ENCODE measurements around the gene RADIL. TPM values are rescaled to one million over a fixed set of nuclear protein-coding genes. Genes with fewer than 3 reads are reported as not detected.

Gene RADIL
- polyA plus RNA-seq, 6 donors from 2014 or later, result 0.04 TPM; not detected in 5

DNA sequence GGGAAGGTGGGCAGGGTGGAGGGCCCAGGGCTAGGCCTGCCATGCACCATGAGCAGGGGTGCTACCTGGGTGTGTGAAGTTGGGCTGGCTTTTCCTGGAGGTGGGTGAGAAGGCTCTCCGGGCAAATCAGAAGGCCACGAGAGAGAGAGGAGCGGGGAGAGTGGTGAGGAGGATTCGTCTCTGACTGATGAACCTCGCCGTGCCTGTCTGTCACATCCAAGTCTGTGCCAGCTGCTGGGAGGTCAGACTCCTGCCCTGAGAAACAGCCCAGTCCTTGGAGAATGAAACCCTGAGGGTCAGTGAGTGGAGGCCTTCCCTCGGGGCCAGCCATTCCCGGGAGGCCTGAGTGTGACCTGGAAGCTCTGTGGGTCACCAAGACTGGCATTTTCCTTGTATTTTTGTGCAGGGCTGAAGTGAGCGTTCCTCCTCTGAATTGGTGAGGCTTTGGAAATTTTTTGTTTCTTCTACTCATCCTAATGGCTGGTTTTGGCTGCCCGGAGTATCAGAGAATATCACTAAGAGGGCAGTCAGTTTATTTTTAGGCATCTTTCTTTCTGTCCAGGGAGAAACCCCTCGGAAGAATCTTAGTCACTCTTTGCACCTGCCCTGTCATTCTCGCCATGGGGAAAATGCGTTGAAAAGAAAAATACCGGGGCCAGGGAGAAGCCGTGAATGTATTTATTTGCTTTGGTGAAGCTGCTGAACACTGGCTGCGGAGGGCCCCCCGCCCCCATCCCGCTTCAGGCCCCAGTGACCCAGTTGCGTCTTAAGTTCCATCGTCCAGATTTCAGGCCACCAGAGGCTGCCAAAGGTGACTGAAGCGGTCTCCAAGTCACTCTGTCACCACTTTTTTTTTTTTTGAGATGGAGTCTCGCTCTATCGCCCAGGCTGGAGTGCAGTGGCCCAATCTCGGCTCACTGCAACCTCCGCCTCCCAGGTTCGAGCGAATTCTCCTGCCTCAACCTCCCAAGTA lies 114.6 kb downstream of the RADIL start:
- ATAC-seq (ENCODE audit: low read depth in 2 of 2) (no peak), DNase-seq (no peak)
- Mint-ChIP-seq H3K4me1 (peaks cover under 1 to 7% (median 5%) of the 10 kb centered on the region in 3 donors), H3K4me3 (peak overlapping the region in 1 of 8 donors; percentile 59), H3K36me3 (no peaks in the 10 kb centered on the region), H3K27ac (peak overlapping the region in 4 of 6 donors; percentile 7 to 87 (median 80)), H3K9me3 (no peaks in the 10 kb centered on the region), H3K27me3 (no peaks in the 10 kb centered on the region)

DNA sequence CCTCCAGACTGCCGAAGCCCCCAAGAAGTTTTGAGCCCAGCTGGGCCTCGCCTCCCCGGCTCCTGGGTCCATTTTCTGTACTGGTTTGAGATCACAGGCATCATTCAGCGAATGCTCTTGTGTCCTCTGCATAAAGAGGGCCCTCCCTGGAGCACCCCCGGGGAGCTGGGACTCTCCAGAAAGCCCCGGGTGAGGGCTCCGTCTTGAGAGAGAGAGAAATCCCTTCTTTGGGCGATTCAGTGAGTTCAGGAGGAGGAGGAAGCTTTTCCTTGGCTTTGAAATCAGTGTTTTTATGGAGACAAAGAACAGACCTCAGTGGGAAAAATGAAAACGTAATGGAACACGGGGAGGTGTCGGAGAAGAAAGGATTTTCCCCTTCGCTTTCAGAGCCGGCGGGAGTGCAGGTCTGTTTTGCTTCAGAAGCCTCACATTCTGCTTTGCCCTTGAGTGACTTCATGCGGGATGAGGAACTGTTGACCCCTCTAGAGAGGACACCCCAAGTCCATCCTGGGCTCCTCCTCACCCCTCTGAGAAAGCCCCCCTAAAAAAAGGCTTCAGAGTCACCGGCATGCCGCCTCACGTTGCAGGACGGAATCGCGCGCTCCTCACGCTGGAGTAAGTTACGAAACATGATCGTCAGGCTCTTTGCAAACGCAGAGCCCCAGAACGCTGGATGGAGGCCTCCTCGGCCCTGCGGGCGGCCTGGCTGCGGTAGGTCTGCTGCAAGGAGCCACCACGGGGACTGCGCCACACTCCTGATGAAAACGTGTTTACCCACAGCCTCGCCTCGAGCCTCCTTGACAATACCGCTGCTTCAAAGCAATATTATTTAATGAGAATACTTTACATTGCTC lies 116.6 kb downstream of the RADIL start:
- Mint-ChIP-seq H3K9me3 (no peaks in the 10 kb centered on the region), H3K27me3 (no peaks in the 10 kb centered on the region), H3K4me1 (peaks cover 0 to 5% (median 4%) of the 10 kb centered on the region in 3 donors), H3K4me3 (peak overlapping the region in 1 of 8 donors; percentile 40), H3K36me3 (no peaks in the 10 kb centered on the region), H3K27ac (peak overlapping the region in 3 of 6 donors; percentile 26 to 72 (median 44))
- DNase-seq (no peak), ATAC-seq (ENCODE audit: low read depth in 2 of 2) (no peak)

DNA sequence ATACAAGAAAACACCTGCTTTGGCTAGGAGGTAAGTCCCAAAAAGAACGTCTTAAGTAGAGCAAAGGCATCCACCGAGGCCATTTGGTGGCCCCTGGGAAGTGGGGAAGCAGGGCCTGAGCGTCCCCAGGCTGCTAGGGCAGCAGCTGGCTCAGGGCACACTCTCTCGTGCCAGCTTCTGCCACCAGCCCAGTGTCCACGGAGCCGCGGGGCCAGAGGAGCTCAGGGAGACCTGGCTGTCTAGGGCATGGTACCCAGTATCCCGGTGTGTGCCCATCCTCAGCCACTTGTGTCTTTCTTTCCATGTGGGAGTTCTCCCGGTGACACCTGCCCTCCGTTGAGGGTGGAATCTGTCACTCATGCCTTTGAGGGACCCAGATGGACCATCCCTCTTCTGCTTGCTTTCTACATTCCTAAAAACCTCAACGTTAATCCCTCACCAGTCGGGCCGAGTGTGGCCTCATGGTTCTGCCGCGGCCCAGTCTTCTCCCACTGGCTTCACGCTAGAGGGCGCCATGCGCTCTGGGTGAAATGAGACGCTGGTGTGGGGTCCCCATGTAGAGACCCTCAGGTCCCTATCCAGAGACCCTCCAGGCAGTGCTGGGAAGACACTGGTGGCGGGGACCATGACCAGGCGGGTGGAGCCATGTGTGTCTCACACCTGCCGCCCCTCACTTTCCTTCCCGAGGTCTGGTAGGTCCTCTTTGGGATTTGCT lies 117.6 kb downstream of the RADIL start:
- peak overlapping the region in 1 of 6 donors; percentile 76 for H3K27ac Mint-ChIP-seq
- H3K4me1 Mint-ChIP-seq, result peaks cover 0 to 5% (median 4%) of the 10 kb centered on the region in 3 donors
- ATAC-seq (ENCODE audit: low read depth in 2 of 2) (no peak), DNase-seq (no peak)
- H3K4me3 Mint-ChIP-seq, result no peak overlapping the region
- no peaks in the 10 kb centered on the region for H3K36me3 Mint-ChIP-seq
- no peaks in the 10 kb centered on the region for H3K9me3 Mint-ChIP-seq
- H3K27me3 Mint-ChIP-seq, result no peaks in the 10 kb centered on the region

DNA sequence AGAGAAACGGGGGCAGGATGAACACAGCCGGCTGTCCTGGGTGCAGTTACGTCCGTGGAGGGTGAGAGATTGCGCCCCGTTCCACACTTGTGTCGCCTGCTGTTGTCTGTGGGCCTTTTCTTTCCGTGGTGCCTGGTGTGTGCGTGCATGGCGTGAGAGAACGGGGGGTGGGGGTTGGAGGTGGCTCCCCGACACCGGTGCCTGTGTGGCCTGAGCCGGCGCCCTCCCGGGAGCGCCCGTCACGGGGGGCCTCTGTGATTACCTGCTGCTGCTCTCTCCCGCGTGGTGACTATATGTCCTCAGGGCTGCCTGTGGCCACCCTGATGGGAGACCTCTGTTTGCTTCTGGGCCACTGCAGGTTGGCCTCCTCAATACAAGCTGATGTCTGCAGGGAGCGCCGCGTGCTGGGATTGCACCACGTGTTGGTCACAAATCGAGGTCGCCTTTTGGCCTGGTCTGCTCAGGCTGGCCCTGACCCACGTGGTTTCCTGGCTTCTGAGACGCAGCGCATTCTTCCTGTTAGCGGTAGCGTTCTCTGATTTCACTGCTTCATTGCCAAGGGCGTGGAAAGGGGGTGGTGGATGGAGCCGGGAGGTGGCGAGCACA lies 119.0 kb downstream of the RADIL start:
- H3K4me3 Mint-ChIP-seq, result no peak overlapping the region
- H3K9me3 Mint-ChIP-seq, result no peaks in the 10 kb centered on the region
- no peak for ATAC-seq (ENCODE audit: low read depth in 2 of 2)
- H3K27me3 Mint-ChIP-seq, result no peaks in the 10 kb centered on the region
- peak overlapping the region in 1 of 6 donors; percentile 86 for H3K27ac Mint-ChIP-seq
- DNase-seq, result no peak
- peaks cover 0 to under 1% (median 0%) of the 10 kb centered on the region in 3 donors for H3K4me1 Mint-ChIP-seq
- peaks cover 0 to 5% of the 10 kb centered on the region in 2 donors for H3K36me3 Mint-ChIP-seq

DNA sequence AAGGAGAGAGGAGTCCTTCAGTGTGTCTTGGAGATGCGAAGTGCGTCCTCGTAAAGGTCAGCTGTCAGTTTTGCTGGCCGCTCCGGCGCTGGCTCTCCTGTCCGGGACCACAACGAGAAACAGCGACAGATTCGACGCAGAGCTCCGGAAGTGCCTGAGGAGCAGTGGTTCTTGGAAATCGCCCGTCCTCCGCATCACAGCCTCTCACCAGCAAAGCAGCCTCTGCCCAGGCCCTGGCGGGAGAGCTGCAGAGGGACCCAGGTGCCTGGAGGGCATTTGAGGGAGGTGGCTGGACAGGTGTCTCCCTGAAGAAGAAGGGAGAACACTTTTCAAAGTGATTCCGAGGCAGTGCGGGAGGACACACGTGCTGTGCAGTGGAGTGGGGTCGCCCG lies 119.7 kb downstream of the RADIL start:
- ATAC-seq (ENCODE audit: low read depth in 2 of 2) (no peak), DNase-seq (no peak)
- H3K4me3 Mint-ChIP-seq, result no peak overlapping the region
- no peaks in the 10 kb centered on the region for H3K4me1 Mint-ChIP-seq
- peaks cover 0 to 5% of the 10 kb centered on the region in 2 donors for H3K36me3 Mint-ChIP-seq
- no peaks in the 10 kb centered on the region for H3K27me3 Mint-ChIP-seq
- peak overlapping the region in 1 of 6 donors; percentile 44 for H3K27ac Mint-ChIP-seq
- no peaks in the 10 kb centered on the region for H3K9me3 Mint-ChIP-seq

DNA sequence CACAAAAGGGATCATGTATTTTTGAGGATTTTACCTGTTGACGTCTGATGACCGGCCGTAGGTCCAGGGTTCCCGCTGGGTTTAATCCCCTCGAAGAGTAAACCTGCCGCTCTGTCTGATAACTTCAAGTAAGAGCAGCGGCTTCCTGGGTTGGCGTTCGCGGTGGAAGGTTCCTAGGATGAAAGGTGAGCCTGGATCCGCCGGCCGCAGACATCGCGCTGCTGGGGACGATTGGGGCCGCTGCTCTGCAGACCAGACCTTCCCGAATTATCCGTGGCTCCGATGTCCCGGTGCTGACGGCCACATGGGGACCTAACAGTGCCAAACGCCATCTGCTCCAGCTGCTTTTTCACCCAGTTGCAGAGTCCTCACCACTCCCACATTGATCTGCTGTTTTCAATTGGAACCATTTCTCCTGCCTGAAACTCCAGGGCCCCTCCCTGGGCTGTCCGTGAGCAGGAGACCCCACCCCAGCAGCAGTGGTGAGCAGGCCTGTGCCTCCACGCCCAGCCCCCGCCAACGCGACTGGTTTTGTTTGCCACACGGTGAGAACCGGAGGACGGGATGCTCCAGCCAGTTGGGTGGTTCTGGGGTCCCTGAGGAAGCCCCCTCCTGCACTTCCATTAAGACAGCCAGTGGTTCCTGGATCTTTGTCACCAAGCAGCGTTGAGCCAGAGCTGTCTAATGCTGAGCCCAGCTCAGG lies 120.3 kb downstream of the RADIL start:
- H3K36me3 Mint-ChIP-seq, result peaks cover 0 to 5% of the 10 kb centered on the region in 2 donors
- H3K27ac Mint-ChIP-seq, result no peak overlapping the region
- H3K4me1 Mint-ChIP-seq, result no peaks in the 10 kb centered on the region
- H3K9me3 Mint-ChIP-seq, result no peaks in the 10 kb centered on the region
- H3K4me3 Mint-ChIP-seq, result peak overlapping the region in 1 of 8 donors; percentile 48
- DNase-seq (no peak), ATAC-seq (ENCODE audit: low read depth in 2 of 2) (no peak)
- no peaks in the 10 kb centered on the region for H3K27me3 Mint-ChIP-seq

DNA sequence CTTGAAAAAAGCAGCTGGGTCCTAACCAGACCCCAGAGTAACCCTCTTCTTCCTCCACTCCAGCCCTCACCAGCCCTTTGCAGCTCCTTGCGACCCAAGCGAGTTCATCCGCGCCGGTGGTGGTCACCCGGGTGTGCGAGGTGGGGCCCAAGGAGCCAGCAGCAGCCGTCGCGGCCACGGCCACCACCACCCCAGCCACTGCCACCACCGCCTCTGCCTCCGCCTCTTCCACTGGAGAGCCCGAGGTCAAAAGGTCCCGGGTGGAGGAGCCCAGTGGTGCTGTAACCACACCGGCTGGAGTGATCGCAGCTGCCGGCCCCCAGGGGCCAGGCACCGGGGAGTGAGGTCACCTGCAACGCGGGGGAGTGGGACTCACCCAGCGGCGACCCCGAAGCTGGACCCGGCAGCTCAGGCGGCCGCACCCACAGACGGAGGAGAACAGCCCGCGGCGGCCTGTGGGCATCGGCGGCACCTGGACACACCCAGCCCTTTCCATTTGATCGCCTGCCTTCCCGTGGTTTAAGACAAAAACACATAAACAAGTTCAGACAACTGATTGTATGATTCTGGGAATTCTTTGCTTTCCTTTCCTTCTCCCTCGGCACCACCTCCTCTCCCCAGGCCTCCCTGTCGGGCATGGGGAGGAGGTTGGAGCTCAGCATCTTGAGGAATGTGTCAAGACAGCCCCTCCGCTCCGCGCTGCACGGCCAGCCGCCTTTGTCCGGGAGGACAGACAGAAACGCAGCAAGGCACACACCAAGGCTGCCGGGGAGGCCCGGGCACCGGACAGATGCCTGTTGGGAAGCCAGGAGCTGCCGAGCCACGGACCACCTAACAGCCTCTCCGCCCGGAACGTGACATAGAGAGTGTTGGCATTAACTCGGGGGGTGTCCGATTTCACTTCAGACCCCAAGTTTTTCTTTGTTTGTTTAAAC lies 121.1 kb downstream of the RADIL start:
- ATAC-seq (ENCODE audit: low read depth in 2 of 2) (no peak), DNase-seq (no peak)
- Mint-ChIP-seq H3K36me3 (peaks cover 0 to 5% of the 10 kb centered on the region in 2 donors), H3K27ac (no peak overlapping the region), H3K27me3 (no peaks in the 10 kb centered on the region), H3K9me3 (no peaks in the 10 kb centered on the region), H3K4me3 (peak overlapping the region in 2 of 8 donors; percentile 9 to 48), H3K4me1 (no peaks in the 10 kb centered on the region)

DNA sequence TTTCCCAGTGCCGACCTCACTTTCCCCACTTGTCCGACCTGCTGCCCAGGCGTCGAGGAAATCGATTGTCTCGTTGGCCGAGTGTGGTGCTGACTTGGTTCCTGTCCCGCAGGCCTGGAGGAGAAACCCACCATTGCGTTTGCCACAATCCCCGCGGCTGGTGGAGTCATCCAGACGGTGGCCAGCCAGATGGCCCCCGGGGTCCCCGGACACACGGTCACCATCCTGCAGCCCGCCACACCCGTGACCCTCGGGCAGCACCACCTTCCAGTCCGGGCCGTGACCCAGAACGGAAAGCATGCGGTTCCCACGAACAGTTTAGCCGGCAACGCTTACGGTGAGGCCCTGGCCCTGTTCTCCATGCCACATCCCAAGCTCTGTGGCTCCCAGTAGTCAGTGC lies 122.6 kb downstream of the RADIL start:
- no peak overlapping the region for H3K4me3 Mint-ChIP-seq
- H3K27ac Mint-ChIP-seq, result no peak overlapping the region
- H3K27me3 Mint-ChIP-seq, result no peaks in the 10 kb centered on the region
- ATAC-seq (ENCODE audit: low read depth in 2 of 2) (no peak), DNase-seq (no peak)
- H3K4me1 Mint-ChIP-seq, result no peaks in the 10 kb centered on the region
- H3K36me3 Mint-ChIP-seq, result peaks cover 0 to 5% of the 10 kb centered on the region in 2 donors
- H3K9me3 Mint-ChIP-seq, result no peaks in the 10 kb centered on the region

DNA sequence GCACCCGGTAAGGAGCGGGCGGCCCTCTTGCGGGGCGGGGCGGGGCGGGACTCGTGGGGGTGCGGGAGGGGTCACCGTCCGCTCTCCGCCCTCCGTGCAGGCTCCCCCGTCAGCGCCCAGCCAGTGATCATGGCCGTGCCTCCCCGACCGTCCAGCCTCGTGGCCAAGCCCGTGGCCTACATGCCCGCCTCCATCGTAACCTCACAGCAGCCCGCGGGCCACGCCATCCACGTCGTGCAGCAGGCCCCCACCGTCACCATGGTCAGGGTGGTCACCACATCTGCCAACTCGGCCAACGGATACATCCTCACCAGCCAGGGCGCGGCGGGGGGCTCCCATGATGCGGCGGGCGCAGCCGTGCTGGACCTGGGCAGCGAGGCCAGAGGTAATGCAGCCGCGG lies 124.3 kb downstream of the RADIL start:
- no peak overlapping the region for H3K27ac Mint-ChIP-seq
- no peak for DNase-seq
- H3K4me1 Mint-ChIP-seq, result no peaks in the 10 kb centered on the region
- H3K27me3 Mint-ChIP-seq, result no peaks in the 10 kb centered on the region
- no peaks in the 10 kb centered on the region for H3K9me3 Mint-ChIP-seq
- no peak for ATAC-seq (ENCODE audit: low read depth in 2 of 2)
- peaks cover 0 to 5% of the 10 kb centered on the region in 2 donors for H3K36me3 Mint-ChIP-seq
- no peak overlapping the region for H3K4me3 Mint-ChIP-seq

DNA sequence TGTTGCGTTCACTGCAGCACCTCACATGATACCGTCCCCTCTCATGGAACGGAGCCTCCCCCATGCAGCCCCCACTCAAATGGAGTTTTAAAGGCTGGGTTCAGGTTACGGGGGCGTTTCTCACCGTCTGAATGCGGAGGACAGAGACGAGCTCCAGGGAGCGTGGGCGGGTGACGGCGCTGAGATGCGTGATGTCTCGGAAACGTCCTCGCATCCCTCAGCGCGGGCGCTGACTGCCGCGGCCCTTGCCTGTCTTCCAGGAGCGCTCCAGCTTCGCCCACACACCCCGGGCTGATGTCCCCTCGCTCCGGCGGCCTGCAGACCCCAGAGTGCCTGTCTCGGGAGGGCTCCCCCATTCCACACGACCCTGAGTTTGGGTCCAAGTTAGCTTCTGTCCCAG lies 124.7 kb downstream of the RADIL start:
- Mint-ChIP-seq H3K4me3 (no peak overlapping the region), H3K36me3 (peaks cover 0 to 5% of the 10 kb centered on the region in 2 donors)

DNA sequence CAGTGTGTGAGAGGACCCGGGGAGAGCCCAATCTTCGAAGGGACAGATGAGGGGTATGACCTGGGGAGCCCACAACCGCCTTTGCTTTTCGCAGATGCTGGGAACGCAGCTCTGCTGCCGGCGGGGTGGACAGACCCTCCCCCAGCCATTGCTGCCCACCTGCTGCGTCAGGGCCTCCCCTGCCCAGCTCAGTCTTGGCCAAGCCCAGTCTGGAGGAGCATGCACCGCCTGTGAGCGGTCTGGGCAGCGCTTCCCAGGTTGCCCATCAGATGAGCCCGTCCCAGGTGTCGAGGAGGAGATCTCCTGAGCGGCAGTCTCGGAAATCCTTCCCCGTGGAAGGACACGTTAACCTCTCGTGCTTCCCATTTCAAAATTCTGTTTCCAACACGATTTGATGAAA lies 125.4 kb downstream of the RADIL start:
- H3K27me3 Mint-ChIP-seq, result no peaks in the 10 kb centered on the region
- DNase-seq (no peak), ATAC-seq (ENCODE audit: low read depth in 2 of 2) (no peak)
- peaks cover 0 to 3% (median 3%) of the 10 kb centered on the region in 3 donors for H3K4me1 Mint-ChIP-seq
- H3K4me3 Mint-ChIP-seq, result no peak overlapping the region
- H3K36me3 Mint-ChIP-seq, result peaks cover 0 to 5% of the 10 kb centered on the region in 2 donors
- H3K27ac Mint-ChIP-seq, result no peak overlapping the region
- no peaks in the 10 kb centered on the region for H3K9me3 Mint-ChIP-seq

More for the DNA sequence above, 124.7 kb downstream of the RADIL start:
- no peak for ATAC-seq (ENCODE audit: low read depth in 2 of 2)
- Mint-ChIP-seq H3K4me1 (peaks cover 0 to 2% (median 0%) of the 10 kb centered on the region in 3 donors), H3K27ac (no peak overlapping the region), H3K9me3 (no peaks in the 10 kb centered on the region), H3K27me3 (no peaks in the 10 kb centered on the region)
- no peak for DNase-seq
